ENCODE results near the gene GYG1. TPM values are rescaled to one million over a fixed set of nuclear protein-coding genes. Genes with fewer than 3 reads are reported as not detected.

Gene GYG1
- total RNA-seq, 4 donors from 2014 or later, result 19.5 to 67.5 (median 26.0) TPM

DNA sequence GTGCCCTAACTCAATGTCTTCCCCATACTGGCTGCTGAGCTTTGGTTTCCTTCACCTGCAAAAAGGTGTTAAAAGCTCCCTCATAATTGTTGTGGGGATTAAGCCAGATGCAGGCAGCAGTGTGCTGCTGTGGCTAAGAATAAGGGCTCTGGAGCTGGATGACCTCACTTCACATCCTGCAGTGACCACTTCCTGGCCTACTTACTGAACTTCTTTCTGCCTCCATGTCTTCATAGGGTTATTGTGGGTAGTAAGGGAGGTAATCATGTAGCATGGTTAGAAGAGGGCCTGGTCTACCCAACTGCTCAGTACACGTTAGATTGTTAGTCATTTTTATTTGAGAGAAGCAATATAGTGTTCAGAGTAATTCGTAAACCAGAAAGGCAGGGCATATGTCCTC, 18.4 kb downstream of the GYG1 start:
- DNase-seq (ENCODE audit: low spot score in 2 of 2), result no peak
- Histone ChIP-seq H3K9me3 (no peaks in the 10 kb centered on the region), H3K36me3 (peaks cover 0 to 77% (median 0%) of the 10 kb centered on the region in 3 donors), H3K27me3 (no peaks in the 10 kb centered on the region), H3K4me3 (no peak overlapping the region), H3K27ac (no peak overlapping the region), H3K4me1 (peaks cover 0 to 21% (median 0%) of the 10 kb centered on the region in 4 donors)
- TF ChIP-seq POLR2A (IDR thresholded peaks at IDR 0.05), result no peak
- no peak for TF ChIP-seq EP300 (IDR thresholded peaks at IDR 0.05)
- TF ChIP-seq, protein P1, sequence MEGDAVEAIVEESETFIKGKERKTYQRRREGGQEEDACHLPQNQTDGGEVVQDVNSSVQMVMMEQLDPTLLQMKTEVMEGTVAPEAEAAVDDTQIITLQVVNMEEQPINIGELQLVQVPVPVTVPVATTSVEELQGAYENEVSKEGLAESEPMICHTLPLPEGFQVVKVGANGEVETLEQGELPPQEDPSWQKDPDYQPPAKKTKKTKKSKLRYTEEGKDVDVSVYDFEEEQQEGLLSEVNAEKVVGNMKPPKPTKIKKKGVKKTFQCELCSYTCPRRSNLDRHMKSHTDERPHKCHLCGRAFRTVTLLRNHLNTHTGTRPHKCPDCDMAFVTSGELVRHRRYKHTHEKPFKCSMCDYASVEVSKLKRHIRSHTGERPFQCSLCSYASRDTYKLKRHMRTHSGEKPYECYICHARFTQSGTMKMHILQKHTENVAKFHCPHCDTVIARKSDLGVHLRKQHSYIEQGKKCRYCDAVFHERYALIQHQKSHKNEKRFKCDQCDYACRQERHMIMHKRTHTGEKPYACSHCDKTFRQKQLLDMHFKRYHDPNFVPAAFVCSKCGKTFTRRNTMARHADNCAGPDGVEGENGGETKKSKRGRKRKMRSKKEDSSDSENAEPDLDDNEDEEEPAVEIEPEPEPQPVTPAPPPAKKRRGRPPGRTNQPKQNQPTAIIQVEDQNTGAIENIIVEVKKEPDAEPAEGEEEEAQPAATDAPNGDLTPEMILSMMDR (IDR thresholded peaks at IDR 0.05), result no peak
- WGBS, 2 donors, result 92 to 94% methylated on average over 2 of the region's 2 CpGs

DNA sequence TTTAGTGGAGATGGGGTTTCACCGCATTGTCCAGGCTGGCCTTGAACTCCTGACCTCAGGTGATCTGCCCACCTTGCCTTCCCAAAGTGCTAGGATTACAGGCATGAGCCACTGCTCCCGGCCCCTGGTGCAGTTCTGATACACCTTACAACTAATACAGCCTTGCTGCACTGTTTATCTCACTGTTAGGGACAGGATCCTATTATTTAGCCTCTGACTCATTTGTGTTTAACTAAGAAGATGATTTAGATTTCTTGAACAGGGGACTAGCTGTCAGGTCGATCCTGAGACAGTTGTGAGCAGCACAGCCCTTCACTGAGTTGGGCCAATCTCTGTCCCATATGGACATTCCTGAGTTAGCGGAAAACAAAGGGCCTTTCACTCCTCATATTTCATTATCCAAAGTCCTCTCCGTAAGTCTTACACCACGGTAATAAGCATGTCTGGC, 19.2 kb downstream of the GYG1 start:
- TF ChIP-seq POLR2A (IDR thresholded peaks at IDR 0.05), result no peak
- TF ChIP-seq, protein P1 (IDR thresholded peaks at IDR 0.05), result no peak
- no peak for TF ChIP-seq EP300 (IDR thresholded peaks at IDR 0.05)
- 52 to 58% methylated on average over 6 of the region's 6 CpGs for WGBS, 2 donors
- H3K9me3 ChIP-seq, result no peaks in the 10 kb centered on the region
- peaks cover 0 to 84% (median 0%) of the 10 kb centered on the region in 3 donors for H3K36me3 ChIP-seq
- no peak for DNase-seq (ENCODE audit: low spot score in 2 of 2)
- no peak overlapping the region for H3K4me3 ChIP-seq
- no peak overlapping the region for H3K27ac ChIP-seq
- H3K27me3 ChIP-seq, result no peaks in the 10 kb centered on the region
- peaks cover 0 to 13% (median 0%) of the 10 kb centered on the region in 4 donors for H3K4me1 ChIP-seq

DNA sequence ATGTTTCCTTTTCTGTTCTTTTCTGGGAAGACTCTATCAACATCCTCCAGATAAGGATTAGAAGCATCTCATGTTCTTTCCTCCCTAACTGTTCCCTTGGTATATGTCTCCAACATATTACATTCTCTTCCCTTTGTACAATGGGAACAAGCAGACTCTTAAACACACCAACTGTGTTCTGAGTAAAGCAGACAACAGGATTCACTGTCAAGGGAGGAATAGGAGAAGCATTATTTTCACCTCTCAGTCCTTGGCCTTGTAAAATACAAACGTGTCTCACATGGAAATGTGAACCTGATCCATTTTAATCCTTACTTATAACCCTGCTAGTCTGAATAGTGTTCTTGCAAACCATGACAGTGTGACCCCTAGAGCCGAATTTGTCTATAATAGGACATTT, 19.6 kb downstream of the GYG1 start:
- 29 to 44% methylated on average over 2 of the region's 2 CpGs for WGBS, 2 donors
- Histone ChIP-seq H3K9me3 (no peaks in the 10 kb centered on the region), H3K27me3 (no peaks in the 10 kb centered on the region), H3K27ac (no peak overlapping the region), H3K36me3 (peaks cover 0 to 85% (median 0%) of the 10 kb centered on the region in 3 donors), H3K4me3 (no peak overlapping the region), H3K4me1 (peaks cover 0 to 13% (median 0%) of the 10 kb centered on the region in 4 donors)
- no peak for DNase-seq (ENCODE audit: low spot score in 2 of 2)
- TF ChIP-seq, protein P1 (IDR thresholded peaks at IDR 0.05), result no peak
- TF ChIP-seq EP300 (IDR thresholded peaks at IDR 0.05) (no peak), POLR2A (IDR thresholded peaks at IDR 0.05) (no peak)

GRCh38 chr3:149011676-149012075, 20.3 kb downstream of the GYG1 start:
- peaks cover 0 to 18% (median 0%) of the 10 kb centered on the region in 4 donors for H3K4me1 ChIP-seq
- TF ChIP-seq EP300 (IDR thresholded peaks at IDR 0.05) (no peak), POLR2A (IDR thresholded peaks at IDR 0.05) (no peak)
- TF ChIP-seq, protein P1 (IDR thresholded peaks at IDR 0.05), result no peak
- no peaks in the 10 kb centered on the region for H3K27me3 ChIP-seq
- H3K27ac ChIP-seq, result no peak overlapping the region
- 58 to 76% methylated on average over 5 of the region's 5 CpGs for WGBS, 2 donors
- H3K4me3 ChIP-seq, result no peak overlapping the region
- H3K9me3 ChIP-seq, result no peaks in the 10 kb centered on the region
- no peak for DNase-seq (ENCODE audit: low spot score in 2 of 2)
- H3K36me3 ChIP-seq, result peaks cover 0 to 82% (median 0%) of the 10 kb centered on the region in 3 donors

- DNase-seq (ENCODE audit: low spot score in 2 of 2), result no peak
- 88 to 91% methylated on average over 6 of the region's 6 CpGs for WGBS, 2 donors
- Histone ChIP-seq H3K27me3 (no peaks in the 10 kb centered on the region), H3K9me3 (no peaks in the 10 kb centered on the region), H3K4me3 (no peak overlapping the region), H3K36me3 (peaks cover 0 to 74% (median 0%) of the 10 kb centered on the region in 3 donors), H3K4me1 (peaks cover 0 to 23% (median 0%) of the 10 kb centered on the region in 4 donors), H3K27ac (no peak overlapping the region)
- TF ChIP-seq POLR2A (IDR thresholded peaks at IDR 0.05), result no peak
- TF ChIP-seq, protein P1 (IDR thresholded peaks at IDR 0.05), result no peak
- TF ChIP-seq EP300 (IDR thresholded peaks at IDR 0.05), result no peak
Observed at GRCh38 chr3:149013726-149014125, 22.4 kb downstream of the GYG1 start.

Data from tibial nerve (tissue), 4 donors.